Caco-2 (cell line): ENCODE data around the gene SHQ1. TPM values are rescaled to one million over a fixed set of nuclear protein-coding genes. Genes with fewer than 3 reads are reported as not detected.
"Not testable (repeated sequence)": the region's sequence is repeated elsewhere in the genome, so short reads cannot be mapped to it uniquely, and the experiment has no call there.

ENCODE experiments used
- BruUV-seq: library from RNA; stranded (reverse); fragments of 400-500 nt; replicated peaks from 2 replicates; lab custom pipeline; 2021; lab: Mats Ljungman, UMichigan
- CTCF ChIA-PET: fragments of 300-600 bp; sonication (Branson Sonifier 250); formaldehyde crosslinking; loops from one replicate; lab custom pipeline; 2022; ENCODE audit warnings: antibody characterized with exemption; lab: Charles Lee
- POLR2A ChIA-PET: fragments of 300-600 bp; sonication (Branson Sonifier 250); formaldehyde crosslinking; loops from one replicate; lab custom pipeline; 2022; ENCODE audit warnings: antibody characterized with exemption; lab: Charles Lee
- DNase-seq, 2 experiments: peaks; one replicate each; pipeline versions ENCODE4 v3.0.0 to v3.0.0-alpha.2; 2020 to 2022
- H3K27me3 ChIP-seq: replicated peaks from 2 replicates; pipeline ENCODE4 v1.6.0; 2011; ENCODE audit warnings: low read length; ENCODE audit not compliant: control insufficient read depth, insufficient read depth
- H3K36me3 ChIP-seq: 2 replicates; pipeline ENCODE4 v1.5.1; 2011; ENCODE audit warnings: low read length; ENCODE audit not compliant: control insufficient read depth, insufficient read depth
- H3K4me1 ChIP-seq: fragments of 250-450 bp; sonication (Bioruptor Pico); 2 replicates; pipeline ENCODE4 v1.5.1; 2020; ENCODE audit warnings: mild to moderate bottlenecking
- H3K4me3 ChIP-seq: 2 replicates; pipeline ENCODE4 v1.5.1; 2011; ENCODE audit warnings: low read depth, mild to moderate bottlenecking, control low read depth, low read length
- H3K9me3 ChIP-seq: fragments of 250-450 bp; sonication (Bioruptor Pico); 2 replicates; pipeline ENCODE4 v1.5.1; 2020; ENCODE audit warnings: mild to moderate bottlenecking, moderate library complexity
- H3K27ac Mint-ChIP-seq: one replicate; pipeline ENCODE4 v1.8.0; 2022; ENCODE audit warnings: mixed read lengths; ENCODE audit not compliant: unreplicated experiment
- H3K27me3 Mint-ChIP-seq: one replicate; pipeline ENCODE4 v1.8.0; 2022; ENCODE audit warnings: mixed read lengths; ENCODE audit not compliant: insufficient read depth, unreplicated experiment
- H3K36me3 Mint-ChIP-seq: one replicate; pipeline ENCODE4 v1.8.0; 2022; ENCODE audit warnings: mild to moderate bottlenecking, mixed read lengths; ENCODE audit not compliant: insufficient read depth, unreplicated experiment
- H3K4me1 Mint-ChIP-seq: one replicate; pipeline ENCODE4 v1.8.0; 2022; ENCODE audit warnings: low read depth, mixed read lengths; ENCODE audit not compliant: unreplicated experiment
- H3K4me3 Mint-ChIP-seq: one replicate; pipeline ENCODE4 v1.8.0; 2022; ENCODE audit warnings: mild to moderate bottlenecking, moderate library complexity, mixed read lengths; ENCODE audit not compliant: unreplicated experiment
- H3K9me3 Mint-ChIP-seq: one replicate; pipeline ENCODE4 v1.8.0; 2022; ENCODE audit warnings: mixed read lengths; ENCODE audit not compliant: unreplicated experiment
- intact Hi-C: fragments of 100-400 bp; cut with micrococcal nuclease; formaldehyde crosslinking; loops from one replicate; pipeline ENCODE4 v1.10.0; 2022; ENCODE audit not compliant: unreplicated experiment
- total RNA-seq: library from RNA; stranded (reverse); gene quantifications from 2 replicates; pipeline ENCODE4 v1.2.3, GENCODE V29; 2022
- TF ChIP-seq, protein P1 (sequence below), 2 experiments: fragments of 200-600 bp in 1 of 2; IDR thresholded peaks; 1 replicate in 1 of 2; 2 replicates in 1 of 2; pipeline versions ENCODE4 v1.5.1 to v1.8.0; 2011 to 2022; ENCODE audit warnings: antibody characterized with exemption in 1 of 2, control low read depth in 1 of 2, inconsistent platforms in 1 of 2, low read depth in 1 of 2, low read length in 1 of 2, mild to moderate bottlenecking in 1 of 2, moderate library complexity in 1 of 2; ENCODE audit not compliant: insufficient read depth in 1 of 2, severe bottlenecking in 1 of 2, unreplicated experiment in 1 of 2

Gene SHQ1
- total RNA-seq, 1 experiment from 2014 or later = 18.8 TPM

DNA sequence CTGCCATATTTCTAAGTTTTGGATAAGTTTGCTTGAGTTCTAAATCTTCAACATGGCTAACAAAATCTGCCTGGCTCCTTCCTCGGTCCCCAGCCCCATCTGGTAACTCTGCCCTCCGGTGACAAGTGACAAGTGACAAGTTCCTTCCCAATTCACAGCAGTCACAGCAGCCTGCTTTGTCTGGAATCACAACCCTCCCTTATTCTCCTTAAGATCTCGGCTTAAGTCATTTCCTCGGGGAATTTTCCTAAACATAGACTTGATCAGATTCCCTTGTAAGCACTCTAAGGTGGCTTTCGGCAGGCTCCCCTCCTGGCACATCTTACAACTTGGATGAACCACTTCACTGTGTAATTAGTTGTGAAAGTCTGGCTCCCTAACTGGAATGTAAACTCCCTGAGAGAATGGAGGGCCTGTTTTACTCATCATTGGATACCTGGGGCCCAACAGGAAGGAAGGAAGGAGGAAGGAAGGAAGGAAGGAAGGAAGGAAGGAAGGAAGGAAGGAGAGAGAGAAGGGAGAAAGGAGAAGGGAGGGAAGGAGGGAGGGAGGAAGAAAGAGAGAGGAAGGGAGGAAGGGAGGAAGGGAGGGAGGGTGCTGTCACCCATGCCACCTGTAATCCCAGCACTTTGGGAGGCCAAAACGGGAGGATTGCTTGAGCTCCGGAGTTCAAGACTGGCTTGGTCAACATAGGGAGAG, 126.4 kb downstream of the SHQ1 start:
- TF ChIP-seq, protein P1, sequence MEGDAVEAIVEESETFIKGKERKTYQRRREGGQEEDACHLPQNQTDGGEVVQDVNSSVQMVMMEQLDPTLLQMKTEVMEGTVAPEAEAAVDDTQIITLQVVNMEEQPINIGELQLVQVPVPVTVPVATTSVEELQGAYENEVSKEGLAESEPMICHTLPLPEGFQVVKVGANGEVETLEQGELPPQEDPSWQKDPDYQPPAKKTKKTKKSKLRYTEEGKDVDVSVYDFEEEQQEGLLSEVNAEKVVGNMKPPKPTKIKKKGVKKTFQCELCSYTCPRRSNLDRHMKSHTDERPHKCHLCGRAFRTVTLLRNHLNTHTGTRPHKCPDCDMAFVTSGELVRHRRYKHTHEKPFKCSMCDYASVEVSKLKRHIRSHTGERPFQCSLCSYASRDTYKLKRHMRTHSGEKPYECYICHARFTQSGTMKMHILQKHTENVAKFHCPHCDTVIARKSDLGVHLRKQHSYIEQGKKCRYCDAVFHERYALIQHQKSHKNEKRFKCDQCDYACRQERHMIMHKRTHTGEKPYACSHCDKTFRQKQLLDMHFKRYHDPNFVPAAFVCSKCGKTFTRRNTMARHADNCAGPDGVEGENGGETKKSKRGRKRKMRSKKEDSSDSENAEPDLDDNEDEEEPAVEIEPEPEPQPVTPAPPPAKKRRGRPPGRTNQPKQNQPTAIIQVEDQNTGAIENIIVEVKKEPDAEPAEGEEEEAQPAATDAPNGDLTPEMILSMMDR (IDR thresholded peaks at IDR 0.05; ENCODE audit: insufficient read depth in 1 of 2, low read depth in 1 of 2, low read length in 1 of 2, severe bottlenecking in 1 of 2, unreplicated experiment in 1 of 2) = no peak
- no TSS peak for BruUV-seq
- no peak for DNase-seq

GRCh38 chr3:72720566-72720965, 127.7 kb downstream of the SHQ1 start:
- Histone ChIP-seq H3K9me3 (no peaks in the 10 kb centered on the region), H3K36me3 (no peaks in the 10 kb centered on the region), H3K4me3 (no peak overlapping the region), H3K4me1 (peaks cover 4% of the 10 kb centered on the region; the same call in 1 of the 2 replicates), H3K27me3 (no peaks in the 10 kb centered on the region)
- intact Hi-C loops = loop anchor here (10.0 kb wide), 1 partner anchor 94 kb away; no protein-coding TSS in a partner anchor
- DNase-seq = no peak
- CTCF ChIA-PET = interaction anchor here (0.7 kb wide), 1 partner anchor 386 kb away, joined by 3 read pairs; no protein-coding TSS in a partner anchor
- BruUV-seq = no TSS peak
- POLR2A ChIA-PET = no interaction called here
- H3K4me3 Mint-ChIP-seq = no peak overlapping the region
- TF ChIP-seq, protein P1 (IDR thresholded peaks at IDR 0.05; ENCODE audit: insufficient read depth in 1 of 2, low read depth in 1 of 2, low read length in 1 of 2, severe bottlenecking in 1 of 2, unreplicated experiment in 1 of 2) = no peak
- no peaks in the 10 kb centered on the region for H3K36me3 Mint-ChIP-seq
- peaks cover 6% of the 10 kb centered on the region for H3K9me3 Mint-ChIP-seq
- H3K27me3 Mint-ChIP-seq = no peaks in the 10 kb centered on the region
- peaks cover 25% of the 10 kb centered on the region for H3K4me1 Mint-ChIP-seq
- H3K27ac Mint-ChIP-seq = no peak overlapping the region

More for the DNA sequence above, 126.4 kb downstream of the SHQ1 start:
- Mint-ChIP-seq H3K4me1 (peaks cover 26% of the 10 kb centered on the region), H3K4me3 (no peak overlapping the region), H3K9me3 (peaks cover 9% of the 10 kb centered on the region), H3K27ac (no peak overlapping the region), H3K27me3 (no peaks in the 10 kb centered on the region), H3K36me3 (no peaks in the 10 kb centered on the region)
- POLR2A ChIA-PET = no interaction called here
- CTCF ChIA-PET = no interaction called here
- Histone ChIP-seq H3K9me3 (no peaks in the 10 kb centered on the region), H3K36me3 (no peaks in the 10 kb centered on the region), H3K4me1 (peaks cover 4% of the 10 kb centered on the region; the same call in 1 of the 2 replicates), H3K4me3 (no peak overlapping the region), H3K27me3 (no peaks in the 10 kb centered on the region)
- intact Hi-C loops = loop anchor here (10.0 kb wide), 1 partner anchor 93 kb away; no protein-coding TSS in a partner anchor

GRCh38 chr3:72719137-72719536, 129.1 kb downstream of the SHQ1 start:
- no peak for DNase-seq
- no TSS peak for BruUV-seq
- H3K4me1 ChIP-seq = peaks cover 4% of the 10 kb centered on the region; the same call in 1 of the 2 replicates
- H3K36me3 Mint-ChIP-seq = no peaks in the 10 kb centered on the region
- H3K27ac Mint-ChIP-seq = no peak overlapping the region
- TF ChIP-seq, protein P1 (IDR thresholded peaks at IDR 0.05; ENCODE audit: insufficient read depth in 1 of 2, low read depth in 1 of 2, low read length in 1 of 2, severe bottlenecking in 1 of 2, unreplicated experiment in 1 of 2) = no peak
- intact Hi-C loops = no loop called here
- POLR2A ChIA-PET = no interaction called here
- no peaks in the 10 kb centered on the region for H3K9me3 Mint-ChIP-seq
- no peaks in the 10 kb centered on the region for H3K27me3 Mint-ChIP-seq
- peaks cover 20% of the 10 kb centered on the region for H3K4me1 Mint-ChIP-seq
- H3K4me3 Mint-ChIP-seq = no peak overlapping the region
- H3K4me3 ChIP-seq = no peak overlapping the region
- no peaks in the 10 kb centered on the region for H3K27me3 ChIP-seq
- no peaks in the 10 kb centered on the region for H3K9me3 ChIP-seq
- H3K36me3 ChIP-seq = no peaks in the 10 kb centered on the region
- CTCF ChIA-PET = no interaction called here

- H3K4me1 Mint-ChIP-seq, DNase-seq, H3K4me3 Mint-ChIP-seq, H3K27me3 ChIP-seq, H3K36me3 Mint-ChIP-seq, H3K27me3 Mint-ChIP-seq, H3K27ac Mint-ChIP-seq, H3K4me1 ChIP-seq, H3K9me3 Mint-ChIP-seq, POLR2A ChIA-PET, CTCF ChIA-PET, BruUV-seq, intact Hi-C loops, H3K9me3 ChIP-seq, H3K36me3 ChIP-seq, H3K4me3 ChIP-seq: not testable (repeated sequence)
Observed at GRCh38 chr3:72714135-72714534, 134.1 kb downstream of the SHQ1 start.

DNA sequence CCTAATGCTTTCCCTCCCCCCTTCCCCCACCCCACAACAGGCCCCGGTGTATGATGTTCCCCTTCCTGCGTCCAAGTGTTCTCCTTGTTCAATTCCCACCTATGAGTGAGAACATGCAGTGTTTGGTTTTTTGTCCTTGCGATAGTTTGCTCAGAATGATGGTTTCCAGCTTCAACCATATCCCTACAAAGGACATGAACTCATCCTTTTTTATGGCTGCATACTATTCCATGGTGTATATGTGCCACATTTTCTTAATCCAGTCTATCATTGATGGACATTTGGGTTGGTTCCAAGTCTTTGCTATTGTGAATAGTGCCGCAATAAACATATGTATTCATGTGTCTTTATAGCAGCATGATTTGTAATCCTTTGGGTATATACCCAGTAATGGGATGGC, 137.8 kb downstream of the SHQ1 start:
- H3K4me3 Mint-ChIP-seq, H3K9me3 Mint-ChIP-seq, H3K36me3 ChIP-seq, H3K27me3 Mint-ChIP-seq, DNase-seq, H3K4me3 ChIP-seq, H3K27me3 ChIP-seq, H3K4me1 ChIP-seq, H3K27ac Mint-ChIP-seq, intact Hi-C loops, H3K36me3 Mint-ChIP-seq, H3K9me3 ChIP-seq, POLR2A ChIA-PET, BruUV-seq, H3K4me1 Mint-ChIP-seq, CTCF ChIA-PET: not testable (repeated sequence)
